ENCODE results near the gene ADGRF5. TPM values are rescaled to one million over a fixed set of nuclear protein-coding genes. Genes with fewer than 3 reads are reported as not detected.

Gene ADGRF5
- total RNA-seq: not detected

DNA sequence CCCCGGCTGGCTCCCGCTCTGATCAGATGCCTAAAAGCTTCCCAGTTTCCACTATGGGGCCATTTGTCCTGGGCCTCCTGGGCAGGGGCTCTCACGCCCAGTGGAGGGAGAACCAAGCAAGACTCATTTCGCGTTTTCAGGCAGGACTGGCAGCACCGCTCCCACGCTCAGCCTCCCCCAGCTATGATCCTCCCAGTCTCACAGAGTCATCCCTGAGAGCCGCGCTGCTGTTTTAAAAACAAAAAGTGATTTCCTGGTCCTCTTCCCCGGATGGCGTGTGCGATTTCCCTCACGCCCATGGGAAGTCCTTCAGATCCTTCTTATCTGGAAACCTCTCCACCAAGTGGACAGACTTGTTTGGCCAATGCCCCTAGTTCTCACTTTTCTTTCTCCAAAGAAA is at the start of gene ADGRF5:
ADGRF5 (minus strand) TSS at position 208 of the 400 bp plus-strand sequence. CDS start 15,176 bp downstream, outside the sequence.
- Mint-ChIP-seq H3K4me3 (no peak within 1 kb of the TSS), H3K9me3 (no peaks in the 10 kb centered on the region), H3K27ac (no peak within 1 kb of the TSS), H3K4me1 (ENCODE audit: low read depth) (no peaks in the 10 kb centered on the region), H3K36me3 (ENCODE audit: low read depth) (no peaks in the 10 kb centered on the region), H3K27me3 (ENCODE audit: low read depth) (peaks cover 2% of the 10 kb centered on the region)
- CTCF ChIA-PET: no interaction called here
- intact Hi-C loops (cut with micrococcal nuclease): no loop called here
- no peak for DNase-seq

DNA sequence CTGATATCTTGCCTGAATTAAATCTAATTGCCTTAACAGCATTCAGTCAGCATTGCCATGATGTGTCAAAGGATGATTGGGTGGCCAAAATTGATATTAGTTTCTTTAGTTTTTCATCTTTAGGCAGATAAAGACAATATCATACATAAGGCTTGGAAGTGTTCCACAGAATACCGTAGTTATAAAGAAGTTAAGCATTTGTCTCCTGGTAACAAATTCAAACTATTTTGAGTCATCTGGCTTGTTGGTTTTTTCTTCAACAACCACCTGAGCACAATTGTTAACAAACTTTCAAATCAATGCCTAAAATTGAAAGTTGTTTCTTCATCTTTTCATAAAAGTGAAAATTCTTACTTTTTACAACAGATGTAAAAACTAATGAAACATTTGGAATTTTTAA is 47.5 kb upstream of the ADGRF5 start:
- Mint-ChIP-seq H3K27ac (no peak overlapping the region), H3K4me3 (no peak overlapping the region), H3K27me3 (ENCODE audit: low read depth) (peaks cover 14% of the 10 kb centered on the region), H3K36me3 (ENCODE audit: low read depth) (no peaks in the 10 kb centered on the region), H3K9me3 (no peaks in the 10 kb centered on the region), H3K4me1 (ENCODE audit: low read depth) (no peaks in the 10 kb centered on the region)
- CTCF ChIA-PET: no interaction called here
- DNase-seq: no peak
- intact Hi-C loops (cut with micrococcal nuclease): no loop called here

GRCh38 chr6:46967826-46968349 is 46.1 kb upstream of the ADGRF5 start:
- H3K4me1 Mint-ChIP-seq (ENCODE audit: low read depth): no peaks in the 10 kb centered on the region
- H3K4me3 Mint-ChIP-seq: no peak overlapping the region
- H3K27me3 Mint-ChIP-seq (ENCODE audit: low read depth): peaks cover 12% of the 10 kb centered on the region
- H3K36me3 Mint-ChIP-seq (ENCODE audit: low read depth): no peaks in the 10 kb centered on the region
- no peak for DNase-seq
- no peaks in the 10 kb centered on the region for H3K9me3 Mint-ChIP-seq
- intact Hi-C loops (cut with micrococcal nuclease): no loop called here
- CTCF ChIA-PET: no interaction called here
- no peak overlapping the region for H3K27ac Mint-ChIP-seq

- CTCF ChIA-PET: no interaction called here
- intact Hi-C loops (cut with micrococcal nuclease): no loop called here
- Mint-ChIP-seq H3K36me3 (ENCODE audit: low read depth) (no peaks in the 10 kb centered on the region), H3K27ac (no peak overlapping the region), H3K27me3 (ENCODE audit: low read depth) (peaks cover 9% of the 10 kb centered on the region), H3K9me3 (no peaks in the 10 kb centered on the region), H3K4me3 (no peak overlapping the region), H3K4me1 (ENCODE audit: low read depth) (no peaks in the 10 kb centered on the region)
- DNase-seq: no peak
Observed at GRCh38 chr6:46964716-46965519, 43.2 kb upstream of the ADGRF5 start.

- Mint-ChIP-seq H3K27ac (no peak overlapping the region), H3K36me3 (ENCODE audit: low read depth) (no peaks in the 10 kb centered on the region), H3K4me3 (no peak overlapping the region), H3K27me3 (ENCODE audit: low read depth) (peaks cover 14% of the 10 kb centered on the region), H3K4me1 (ENCODE audit: low read depth) (no peaks in the 10 kb centered on the region), H3K9me3 (no peaks in the 10 kb centered on the region)
- DNase-seq: no peak
- intact Hi-C loops (cut with micrococcal nuclease): no loop called here
- CTCF ChIA-PET: no interaction called here
Observed at GRCh38 chr6:46963626-46964025, 41.9 kb upstream of the ADGRF5 start.

DNA sequence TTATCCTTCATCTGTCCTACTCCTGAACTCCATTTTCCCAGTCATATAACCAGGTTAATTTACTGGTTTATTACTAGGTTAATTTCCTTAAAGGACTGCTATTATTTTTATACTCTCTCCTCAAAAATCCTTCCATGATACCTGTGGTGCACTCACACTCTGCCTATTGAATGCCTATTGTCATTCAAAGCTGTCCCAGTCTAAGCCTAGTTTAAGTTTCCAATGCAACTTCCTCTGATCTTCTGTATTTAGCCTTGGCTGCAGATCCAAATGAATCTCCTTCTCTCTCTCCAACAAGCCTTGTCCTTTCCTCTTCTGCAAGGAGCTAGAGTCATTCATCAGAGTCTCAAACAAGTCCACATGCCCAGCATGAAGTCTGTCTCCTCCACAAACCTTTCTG is 41.3 kb upstream of the ADGRF5 start:
- H3K4me1 Mint-ChIP-seq (ENCODE audit: low read depth): no peaks in the 10 kb centered on the region
- DNase-seq: no peak
- CTCF ChIA-PET: no interaction called here
- no peaks in the 10 kb centered on the region for H3K9me3 Mint-ChIP-seq
- H3K27ac Mint-ChIP-seq: no peak overlapping the region
- H3K4me3 Mint-ChIP-seq: no peak overlapping the region
- H3K27me3 Mint-ChIP-seq (ENCODE audit: low read depth): peaks cover 14% of the 10 kb centered on the region
- intact Hi-C loops (cut with micrococcal nuclease): no loop called here
- no peaks in the 10 kb centered on the region for H3K36me3 Mint-ChIP-seq (ENCODE audit: low read depth)

DNA sequence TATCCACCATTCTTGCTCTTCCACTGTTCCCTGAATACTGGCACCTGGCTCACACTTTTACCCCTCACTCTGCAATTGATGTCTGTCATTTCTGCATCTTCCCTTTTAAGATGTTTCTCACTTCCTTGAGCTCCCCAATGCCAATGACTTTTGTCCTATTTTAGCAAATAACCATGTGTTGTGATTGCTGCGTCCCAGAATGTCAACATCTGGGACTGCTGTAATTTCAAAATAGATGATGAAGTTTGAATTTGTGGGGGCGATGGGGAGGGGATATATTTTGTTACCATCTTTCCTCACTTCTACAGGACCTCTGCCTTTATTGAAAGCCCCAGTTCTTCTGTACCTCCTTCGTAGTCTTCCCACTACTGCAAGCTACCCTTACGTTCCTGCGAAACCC is 40.0 kb upstream of the ADGRF5 start:
- Mint-ChIP-seq H3K9me3 (no peaks in the 10 kb centered on the region), H3K4me3 (no peak overlapping the region), H3K27ac (no peak overlapping the region), H3K36me3 (ENCODE audit: low read depth) (no peaks in the 10 kb centered on the region), H3K4me1 (ENCODE audit: low read depth) (no peaks in the 10 kb centered on the region), H3K27me3 (ENCODE audit: low read depth) (peaks cover 15% of the 10 kb centered on the region)
- intact Hi-C loops (cut with micrococcal nuclease): no loop called here
- CTCF ChIA-PET: interaction anchor here (0.6 kb wide), 1 partner anchor 152 kb away, joined by 4 read pairs; no protein-coding TSS in a partner anchor
- DNase-seq: no peak

- Mint-ChIP-seq H3K4me1 (ENCODE audit: low read depth) (no peaks in the 10 kb centered on the region), H3K9me3 (no peaks in the 10 kb centered on the region), H3K4me3 (no peak overlapping the region), H3K27me3 (ENCODE audit: low read depth) (peaks cover 14% of the 10 kb centered on the region), H3K36me3 (ENCODE audit: low read depth) (no peaks in the 10 kb centered on the region), H3K27ac (no peak overlapping the region)
- no peak for DNase-seq
- intact Hi-C loops (cut with micrococcal nuclease): no loop called here
- CTCF ChIA-PET: interaction anchor here (0.6 kb wide), 1 partner anchor 152 kb away, joined by 4 read pairs; no protein-coding TSS in a partner anchor
Observed at GRCh38 chr6:46961232-46961631, 39.5 kb upstream of the ADGRF5 start.

GRCh38 chr6:46959419-46959818 is 37.7 kb upstream of the ADGRF5 start:
- DNase-seq: no peak
- Mint-ChIP-seq H3K27ac (no peak overlapping the region), H3K9me3 (no peaks in the 10 kb centered on the region), H3K27me3 (ENCODE audit: low read depth) (peaks cover 20% of the 10 kb centered on the region), H3K36me3 (ENCODE audit: low read depth) (no peaks in the 10 kb centered on the region), H3K4me3 (no peak overlapping the region), H3K4me1 (ENCODE audit: low read depth) (no peaks in the 10 kb centered on the region)
- CTCF ChIA-PET: interaction anchor here (0.7 kb wide), 1 partner anchor 441 kb away, joined by 3 read pairs; no protein-coding TSS in a partner anchor
- intact Hi-C loops (cut with micrococcal nuclease): no loop called here

DNA sequence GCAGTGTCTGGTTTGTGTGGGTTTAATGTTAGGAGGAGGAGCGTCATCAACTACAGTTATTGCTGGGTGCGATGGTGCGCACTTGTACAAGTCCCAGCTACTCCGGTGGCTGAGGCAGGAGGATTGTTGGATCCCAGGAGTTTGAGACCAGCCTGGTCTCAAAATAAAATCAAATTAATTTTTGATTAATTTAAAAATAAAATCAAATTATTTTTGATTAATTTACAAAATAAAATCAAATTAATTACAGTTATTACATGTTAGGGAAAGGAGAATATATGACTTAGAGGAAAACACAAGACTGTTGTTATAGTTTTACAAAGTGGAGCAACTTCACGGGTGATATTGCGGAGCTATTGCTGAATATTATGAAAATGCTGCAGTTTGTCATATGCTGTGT is 34.7 kb upstream of the ADGRF5 start:
- Mint-ChIP-seq H3K4me3 (no peak overlapping the region), H3K9me3 (no peaks in the 10 kb centered on the region), H3K27ac (no peak overlapping the region), H3K4me1 (ENCODE audit: low read depth) (no peaks in the 10 kb centered on the region), H3K27me3 (ENCODE audit: low read depth) (peaks cover 25% of the 10 kb centered on the region), H3K36me3 (ENCODE audit: low read depth) (no peaks in the 10 kb centered on the region)
- intact Hi-C loops (cut with micrococcal nuclease): no loop called here
- CTCF ChIA-PET: no interaction called here
- DNase-seq: no peak

- intact Hi-C loops (cut with micrococcal nuclease): no loop called here
- CTCF ChIA-PET: no interaction called here
- H3K27me3 Mint-ChIP-seq (ENCODE audit: low read depth): peaks cover 27% of the 10 kb centered on the region
- H3K36me3 Mint-ChIP-seq (ENCODE audit: low read depth): no peaks in the 10 kb centered on the region
- no peak overlapping the region for H3K27ac Mint-ChIP-seq
- DNase-seq: no peak
- no peak overlapping the region for H3K4me3 Mint-ChIP-seq
- H3K4me1 Mint-ChIP-seq (ENCODE audit: low read depth): no peaks in the 10 kb centered on the region
- H3K9me3 Mint-ChIP-seq: no peaks in the 10 kb centered on the region
Observed at GRCh38 chr6:46954837-46955451, 33.2 kb upstream of the ADGRF5 start.

- DNase-seq: no peak
- Mint-ChIP-seq H3K9me3 (no peaks in the 10 kb centered on the region), H3K4me3 (no peak overlapping the region), H3K27me3 (ENCODE audit: low read depth) (peaks cover 22% of the 10 kb centered on the region), H3K27ac (no peak overlapping the region), H3K36me3 (ENCODE audit: low read depth) (no peaks in the 10 kb centered on the region), H3K4me1 (ENCODE audit: low read depth) (no peaks in the 10 kb centered on the region)
- CTCF ChIA-PET: no interaction called here
- intact Hi-C loops (cut with micrococcal nuclease): no loop called here
Observed at GRCh38 chr6:46953921-46954320, 32.2 kb upstream of the ADGRF5 start.
